ENCODE measurements around the gene KDM4F.

- TF ChIP-seq CTCF (IDR thresholded peaks at IDR 0.05) (no peak), POLR2A (IDR thresholded peaks at IDR 0.05) (no peak), EP300 (IDR thresholded peaks at IDR 0.05) (no peak), POLR2AphosphoS5 (IDR thresholded peaks at IDR 0.05) (no peak)
Observed at GRCh38 chr11:95095858-95096587, 46.8 kb downstream of the KDM4F start.
